GM12878 (cell line): ENCODE measurements around the gene BIN1. TPM values are rescaled to one million over a fixed set of nuclear protein-coding genes. Genes with fewer than 3 reads are reported as not detected.

Source experiments
- CHD2 ChIP-seq: IDR thresholded peaks from 2 replicates; pipeline ENCODE4 v1.6.1; 2011; ENCODE audit warnings: low read depth, low read length, improper control_type of control experiment, borderline replicate concordance
- EED ChIP-seq: sonication (generic); IDR thresholded peaks from 2 replicates; pipeline ENCODE4 v1.6.1; 2016; ENCODE audit warnings: antibody characterized with exemption, low read depth
- EGR1 ChIP-seq, 2 experiments: IDR thresholded peaks; 1 replicate in 1 of 2; 2 replicates in 1 of 2; pipeline ENCODE4 v1.6.1; 2011 to 2012; ENCODE audit warnings: low read depth in 2 of 2, low read length in 2 of 2, borderline replicate concordance in 1 of 2, mild to moderate bottlenecking in 1 of 2, moderate library complexity in 1 of 2
- FOXK2 ChIP-seq: fragments of 450-650 bp; IDR thresholded peaks from 2 replicates; pipeline ENCODE4 v1.6.1; 2017; ENCODE audit warnings: mild to moderate bottlenecking, moderate library complexity
- NFYB ChIP-seq: IDR thresholded peaks from 2 replicates; pipeline ENCODE4 v1.6.1; 2011; ENCODE audit warnings: low read depth, mild to moderate bottlenecking, low read length, improper control_type of control experiment, moderate library complexity; ENCODE audit not compliant: insufficient read depth
- RAD21 ChIP-seq: IDR thresholded peaks from 2 replicates; pipeline ENCODE4 v1.6.1; 2011; ENCODE audit warnings: mild to moderate bottlenecking, low read depth, low read length, moderate library complexity; ENCODE audit not compliant: insufficient read depth
- SMC3 ChIP-seq: IDR thresholded peaks from 2 replicates; pipeline ENCODE4 v1.6.1; 2011; ENCODE audit warnings: low read length, improper control_type of control experiment, borderline replicate concordance
- SUPT20H ChIP-seq: IDR thresholded peaks from 2 replicates; pipeline ENCODE4 v1.6.1; 2011; ENCODE audit warnings: low read depth, mild to moderate bottlenecking, low read length, moderate library complexity, borderline replicate concordance; ENCODE audit not compliant: control insufficient read depth
- TCF3 ChIP-seq: IDR thresholded peaks from 2 replicates; pipeline ENCODE4 v1.6.1; 2012; ENCODE audit warnings: low read depth, mild to moderate bottlenecking, low read length, borderline replicate concordance; ENCODE audit not compliant: insufficient read depth
- WRNIP1 ChIP-seq: IDR thresholded peaks from 2 replicates; pipeline ENCODE4 v1.6.1; 2011; ENCODE audit warnings: low read depth, low read length, improper control_type of control experiment, borderline replicate concordance
- YY1 ChIP-seq: IDR thresholded peaks from 2 replicates; pipeline ENCODE4 v1.6.1; 2011; ENCODE audit warnings: low read depth, mild to moderate bottlenecking, low read length
- ZBTB11 ChIP-seq: fragments of 450-650 bp; formaldehyde crosslinking; IDR thresholded peaks from 2 replicates; pipeline ENCODE4 v1.5.0; 2022; ENCODE audit warnings: mild to moderate bottlenecking, missing genetic modification characterization
- ZBTB40 ChIP-seq: fragments of 450-650 bp; IDR thresholded peaks from 2 replicates; pipeline ENCODE4 v1.6.1; 2016; ENCODE audit warnings: mild to moderate bottlenecking, moderate library complexity, borderline replicate concordance
- polyA plus RNA-seq, 11 experiments: library from polyadenylated mRNA; depleted of rRNA in 4 of 11; unstranded in 6 of 11; stranded (reverse) in 5 of 11; fragments of >200 nt; fragmentation: Nextera tagmentation in 4 of 11; fragmentation: Illumina TruSeq in 1 of 11; extraction: Ambion mirVana in 4 of 11; extraction: Trizol in 1 of 11; gene quantifications; 1 replicate in 1 of 11; 2 replicates in 10 of 11; pipeline versions ENCODE4 v1.2.1 to v1.2.3, GENCODE V29; 2011 to 2016; ENCODE audit warnings: inconsistent platforms in 2 of 11, missing spikeins in 2 of 11, low read depth in 1 of 11
- total RNA-seq, 4 experiments: library from RNA; depleted of rRNA in 3 of 4; stranded (reverse); fragments of >200 nt in 3 of 4; fragmentation: Illumina TruSeq in 1 of 4; extraction: Trizol in 1 of 4; gene quantifications; 2 replicates each; pipeline versions ENCODE4 v1.2.1 to v1.2.3, GENCODE V29; 2013 to 2021
- TF ChIP-seq, protein P1 (sequence below): IDR thresholded peaks from 2 replicates; pipeline ENCODE4 v1.6.1; 2012; ENCODE audit warnings: low read depth, low read length, improper control_type of control experiment

BIN1 gene
- total and polyA plus RNA-seq, 10 of the 15 experiments (the other 5 are each of a cell fraction or from before 2014, with no cell fraction given) = 0.32 to 21.3 (median 11.2) TPM

DNA sequence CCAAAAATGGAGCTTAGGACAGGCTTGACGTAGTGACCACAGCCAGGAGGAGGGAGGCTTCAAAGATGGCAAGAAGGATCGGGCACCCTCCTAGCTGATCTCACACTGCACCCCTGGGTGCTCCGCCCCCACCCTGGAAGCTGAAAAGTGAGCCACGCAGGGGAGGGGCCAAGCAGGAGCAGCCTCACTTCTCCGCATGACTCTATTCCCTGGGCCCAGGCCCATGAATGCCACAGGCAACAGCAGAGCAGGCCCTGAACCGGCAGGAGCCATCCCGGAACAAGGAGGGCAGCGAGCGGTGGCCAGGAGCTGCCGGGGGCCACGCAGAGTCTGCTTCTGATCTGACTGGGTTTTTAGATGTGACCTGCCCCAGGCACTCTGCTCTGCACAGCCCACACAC lies 30.0 kb downstream of the BIN1 start (continued):
- TF ChIP-seq ZBTB11 (CRISPR knock-in tag) = no peak
- TF ChIP-seq YY1 = no peak
- no peak for TF ChIP-seq FOXK2
- TF ChIP-seq WRNIP1 = no peak
- TF ChIP-seq EED = no peak
- TF ChIP-seq CHD2 = no peak
- no peak for TF ChIP-seq TCF3
- TF ChIP-seq SUPT20H = no peak
- TF ChIP-seq ZBTB40 = no peak
- no peak for TF ChIP-seq EGR1 (IDR thresholded peaks at IDR 0.05; ENCODE audit: borderline replicate concordance in 1 of 2, low read depth in 2 of 2, low read length in 2 of 2)
- TF ChIP-seq, protein P1, sequence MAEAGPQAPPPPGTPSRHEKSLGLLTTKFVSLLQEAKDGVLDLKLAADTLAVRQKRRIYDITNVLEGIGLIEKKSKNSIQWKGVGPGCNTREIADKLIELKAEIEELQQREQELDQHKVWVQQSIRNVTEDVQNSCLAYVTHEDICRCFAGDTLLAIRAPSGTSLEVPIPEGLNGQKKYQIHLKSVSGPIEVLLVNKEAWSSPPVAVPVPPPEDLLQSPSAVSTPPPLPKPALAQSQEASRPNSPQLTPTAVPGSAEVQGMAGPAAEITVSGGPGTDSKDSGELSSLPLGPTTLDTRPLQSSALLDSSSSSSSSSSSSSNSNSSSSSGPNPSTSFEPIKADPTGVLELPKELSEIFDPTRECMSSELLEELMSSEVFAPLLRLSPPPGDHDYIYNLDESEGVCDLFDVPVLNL = no peak
- no peak for TF ChIP-seq SMC3
- TF ChIP-seq NFYB = no peak
- no peak for TF ChIP-seq RAD21
- TF ChIP-seq, all 136 proteins: peak for 0
